ENCODE data around the gene ARHGEF10L.

Gene ARHGEF10L

DNA sequence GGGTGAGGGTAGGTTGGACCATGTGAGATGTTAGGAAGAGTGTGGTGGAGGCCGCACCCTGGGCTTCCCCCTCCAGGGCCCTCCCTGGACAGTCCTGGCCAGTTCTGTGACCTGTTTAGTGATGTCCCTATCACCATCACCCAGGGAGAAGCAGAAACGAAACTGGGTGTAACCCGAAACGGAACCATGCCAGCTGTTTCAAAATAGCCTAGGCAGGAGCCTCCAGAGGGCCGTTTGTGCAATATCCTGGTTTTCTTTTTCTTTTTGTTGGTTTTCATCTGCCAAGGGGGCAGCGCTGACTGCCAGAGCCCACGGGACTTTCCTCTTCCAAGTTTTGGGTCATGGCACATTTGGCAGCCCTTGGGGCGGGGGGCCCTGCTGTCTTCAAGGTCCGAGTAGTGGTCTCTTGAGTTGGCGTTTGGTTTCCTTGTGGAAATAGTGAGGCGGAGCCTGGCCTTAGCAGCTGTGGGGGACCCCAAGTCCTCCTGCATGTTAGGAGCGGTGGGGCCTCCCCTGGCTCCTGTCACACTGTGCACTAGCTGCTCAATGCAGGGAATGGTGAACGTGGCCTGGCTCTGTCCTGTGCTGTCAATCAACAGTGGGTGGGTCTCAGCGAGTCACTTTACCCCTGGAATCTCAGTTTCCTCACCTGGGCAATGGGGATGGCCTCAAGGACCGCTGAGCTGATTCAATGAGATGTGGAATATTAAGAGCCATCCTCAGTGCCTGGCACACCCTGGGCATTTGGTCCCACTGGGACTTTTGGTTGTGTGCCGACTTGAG, 90.7 kb downstream of the ARHGEF10L start:
- H2AFZ ChIP-seq (ENCODE audit: low read length, unreplicated experiment): no peak overlapping the region
- no peaks in the 10 kb centered on the region for H3K79me2 ChIP-seq (ENCODE audit: control insufficient read depth, insufficient read depth, low read length, unreplicated experiment)
- H3K4me3 ChIP-seq (ENCODE audit: low read depth, low read length): no peak overlapping the region
- H3K4me1 ChIP-seq (ENCODE audit: control insufficient read depth, insufficient read depth, low read length, unreplicated experiment): peaks cover 53% of the 10 kb centered on the region
- H3K27ac ChIP-seq (ENCODE audit: low read depth, low read length): peak overlapping the region; percentile 74
- H3K27me3 ChIP-seq (ENCODE audit: insufficient read depth, low read length): no peaks in the 10 kb centered on the region
- H3K36me3 ChIP-seq (ENCODE audit: insufficient read depth, low read length): no peaks in the 10 kb centered on the region

GRCh38 chr1:17630986-17631385, 91.5 kb downstream of the ARHGEF10L start:
- Histone ChIP-seq H3K36me3 (ENCODE audit: insufficient read depth, low read length) (no peaks in the 10 kb centered on the region), H3K27me3 (ENCODE audit: insufficient read depth, low read length) (no peaks in the 10 kb centered on the region), H3K4me3 (ENCODE audit: low read depth, low read length) (no peak overlapping the region)

DNA sequence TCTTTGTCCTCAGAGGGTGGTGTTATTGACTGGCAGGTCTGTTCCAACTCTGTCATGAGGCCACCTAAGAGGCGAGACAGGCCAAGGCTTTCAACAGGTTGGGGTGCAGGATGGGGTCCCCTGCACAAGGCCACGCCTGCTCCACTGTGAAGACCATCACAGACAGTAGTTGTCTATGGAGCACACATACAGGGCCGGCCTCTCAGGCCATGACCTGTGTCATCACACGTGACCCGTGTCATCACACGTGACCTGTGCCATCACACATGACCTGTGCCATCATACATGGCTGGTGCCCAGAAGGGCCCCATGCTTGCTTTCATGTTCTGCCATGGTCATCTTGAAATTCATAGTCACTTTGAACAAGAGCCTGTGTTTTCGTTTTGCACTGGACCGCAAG, 91.9 kb downstream of the ARHGEF10L start:
- no peak overlapping the region for H3K4me3 ChIP-seq (ENCODE audit: low read depth, low read length)
- H3K27me3 ChIP-seq (ENCODE audit: insufficient read depth, low read length): no peaks in the 10 kb centered on the region
- peaks cover 53% of the 10 kb centered on the region for H3K4me1 ChIP-seq (ENCODE audit: control insufficient read depth, insufficient read depth, low read length, unreplicated experiment)
- no peaks in the 10 kb centered on the region for H3K79me2 ChIP-seq (ENCODE audit: control insufficient read depth, insufficient read depth, low read length, unreplicated experiment)
- H3K36me3 ChIP-seq (ENCODE audit: insufficient read depth, low read length): no peaks in the 10 kb centered on the region
- H3K27ac ChIP-seq (ENCODE audit: low read depth, low read length): no peak overlapping the region
- no peak overlapping the region for H2AFZ ChIP-seq (ENCODE audit: low read length, unreplicated experiment)

More at GRCh38 chr1:17630986-17631385, 91.5 kb downstream of the ARHGEF10L start:
- Histone ChIP-seq H2AFZ (ENCODE audit: low read length, unreplicated experiment) (no peak overlapping the region), H3K79me2 (ENCODE audit: control insufficient read depth, insufficient read depth, low read length, unreplicated experiment) (no peaks in the 10 kb centered on the region), H3K27ac (ENCODE audit: low read depth, low read length) (peak overlapping the region; percentile 74), H3K4me1 (ENCODE audit: control insufficient read depth, insufficient read depth, low read length, unreplicated experiment) (peaks cover 50% of the 10 kb centered on the region)

- Histone ChIP-seq H3K27me3 (ENCODE audit: insufficient read depth, low read length) (no peaks in the 10 kb centered on the region), H3K4me1 (ENCODE audit: control insufficient read depth, insufficient read depth, low read length, unreplicated experiment) (peaks cover 58% of the 10 kb centered on the region), H3K4me3 (ENCODE audit: low read depth, low read length) (no peak overlapping the region), H3K27ac (ENCODE audit: low read depth, low read length) (peak overlapping the region; percentile 94), H2AFZ (ENCODE audit: low read length, unreplicated experiment) (no peak overlapping the region), H3K36me3 (ENCODE audit: insufficient read depth, low read length) (no peaks in the 10 kb centered on the region), H3K79me2 (ENCODE audit: control insufficient read depth, insufficient read depth, low read length, unreplicated experiment) (no peaks in the 10 kb centered on the region)
Observed at GRCh38 chr1:17632106-17632505, 92.6 kb downstream of the ARHGEF10L start.

DNA sequence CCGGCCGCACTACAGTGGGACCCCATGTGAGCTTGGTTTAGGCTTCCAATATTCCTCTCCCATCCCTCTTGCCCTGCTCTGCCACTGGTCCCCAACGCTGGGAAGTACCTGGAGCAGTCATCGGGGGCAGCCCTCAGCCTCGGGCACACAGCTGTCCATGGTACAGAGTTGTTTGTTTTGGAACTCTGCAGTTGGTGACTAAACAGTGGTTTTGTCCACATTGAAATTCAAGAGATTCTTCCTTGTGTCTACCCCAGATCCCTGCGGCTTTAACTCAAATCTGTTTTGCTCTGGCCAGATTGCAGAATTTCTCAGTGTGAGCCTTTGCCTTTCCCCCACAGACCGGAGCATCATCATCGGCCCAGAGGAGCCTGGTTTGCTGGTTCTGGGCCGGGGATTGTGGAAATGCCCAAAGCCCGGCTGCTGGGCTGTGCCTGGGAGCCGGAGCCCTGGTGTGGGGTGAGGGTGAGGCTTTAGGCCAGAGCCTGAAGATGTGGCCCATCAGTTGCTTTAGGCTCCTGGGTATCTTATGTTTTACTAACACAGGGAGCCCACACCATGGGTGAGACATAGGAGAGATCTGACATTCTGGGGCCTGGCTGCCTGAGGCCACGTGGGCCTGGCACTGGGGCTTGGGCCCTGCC, 93.2 kb downstream of the ARHGEF10L start:
- H3K4me3 ChIP-seq (ENCODE audit: low read depth, low read length): no peak overlapping the region
- no peaks in the 10 kb centered on the region for H3K79me2 ChIP-seq (ENCODE audit: control insufficient read depth, insufficient read depth, low read length, unreplicated experiment)
- no peaks in the 10 kb centered on the region for H3K27me3 ChIP-seq (ENCODE audit: insufficient read depth, low read length)
- H2AFZ ChIP-seq (ENCODE audit: low read length, unreplicated experiment): peak overlapping the region; percentile 2
- H3K36me3 ChIP-seq (ENCODE audit: insufficient read depth, low read length): no peaks in the 10 kb centered on the region
- peaks cover 58% of the 10 kb centered on the region for H3K4me1 ChIP-seq (ENCODE audit: control insufficient read depth, insufficient read depth, low read length, unreplicated experiment)
- peak overlapping the region; percentile 94 for H3K27ac ChIP-seq (ENCODE audit: low read depth, low read length)

DNA sequence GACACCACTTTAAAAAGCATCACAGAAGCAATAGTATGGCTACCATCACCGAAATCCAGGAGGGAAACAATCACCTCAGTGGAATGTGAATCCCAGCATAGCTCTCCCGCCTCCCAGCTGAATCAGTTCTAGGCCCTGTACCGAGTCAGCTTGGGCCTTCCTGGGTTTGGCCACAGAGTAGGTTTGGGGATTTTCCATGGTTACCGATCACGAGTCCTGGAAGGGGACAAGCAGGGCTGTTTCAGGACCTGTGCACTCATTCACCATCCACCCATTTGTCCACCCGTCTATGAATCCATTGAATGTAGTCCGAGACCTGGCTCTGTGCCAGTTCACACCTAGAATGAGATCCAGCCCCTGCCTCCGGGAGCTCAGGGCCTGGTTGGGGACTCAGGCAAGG, 94.2 kb downstream of the ARHGEF10L start:
- H3K27me3 ChIP-seq (ENCODE audit: insufficient read depth, low read length): no peaks in the 10 kb centered on the region
- H3K36me3 ChIP-seq (ENCODE audit: insufficient read depth, low read length): no peaks in the 10 kb centered on the region
- H3K79me2 ChIP-seq (ENCODE audit: control insufficient read depth, insufficient read depth, low read length, unreplicated experiment): no peaks in the 10 kb centered on the region
- no peak overlapping the region for H2AFZ ChIP-seq (ENCODE audit: low read length, unreplicated experiment)
- peaks cover 58% of the 10 kb centered on the region for H3K4me1 ChIP-seq (ENCODE audit: control insufficient read depth, insufficient read depth, low read length, unreplicated experiment)
- H3K27ac ChIP-seq (ENCODE audit: low read depth, low read length): peak overlapping the region; percentile 94
- H3K4me3 ChIP-seq (ENCODE audit: low read depth, low read length): no peak overlapping the region; the same call in 1 of the 2 replicates

GRCh38 chr1:17635276-17635675, 95.8 kb downstream of the ARHGEF10L start:
- Histone ChIP-seq H3K79me2 (ENCODE audit: control insufficient read depth, insufficient read depth, low read length, unreplicated experiment) (no peaks in the 10 kb centered on the region), H3K36me3 (ENCODE audit: insufficient read depth, low read length) (no peaks in the 10 kb centered on the region), H3K4me3 (ENCODE audit: low read depth, low read length) (no peak overlapping the region), H2AFZ (ENCODE audit: low read length, unreplicated experiment) (no peak overlapping the region), H3K27ac (ENCODE audit: low read depth, low read length) (no peak overlapping the region), H3K4me1 (ENCODE audit: control insufficient read depth, insufficient read depth, low read length, unreplicated experiment) (peaks cover 48% of the 10 kb centered on the region), H3K27me3 (ENCODE audit: insufficient read depth, low read length) (no peaks in the 10 kb centered on the region)

- H3K4me1 ChIP-seq (ENCODE audit: control insufficient read depth, insufficient read depth, low read length, unreplicated experiment): peaks cover 43% of the 10 kb centered on the region
- H3K27me3 ChIP-seq (ENCODE audit: insufficient read depth, low read length): no peaks in the 10 kb centered on the region
- H2AFZ ChIP-seq (ENCODE audit: low read length, unreplicated experiment): no peak overlapping the region
- H3K4me3 ChIP-seq (ENCODE audit: low read depth, low read length): no peak overlapping the region
- no peak overlapping the region for H3K27ac ChIP-seq (ENCODE audit: low read depth, low read length)
- H3K79me2 ChIP-seq (ENCODE audit: control insufficient read depth, insufficient read depth, low read length, unreplicated experiment): no peaks in the 10 kb centered on the region
- no peaks in the 10 kb centered on the region for H3K36me3 ChIP-seq (ENCODE audit: insufficient read depth, low read length)
Observed at GRCh38 chr1:17635811-17636210, 96.3 kb downstream of the ARHGEF10L start.

DNA sequence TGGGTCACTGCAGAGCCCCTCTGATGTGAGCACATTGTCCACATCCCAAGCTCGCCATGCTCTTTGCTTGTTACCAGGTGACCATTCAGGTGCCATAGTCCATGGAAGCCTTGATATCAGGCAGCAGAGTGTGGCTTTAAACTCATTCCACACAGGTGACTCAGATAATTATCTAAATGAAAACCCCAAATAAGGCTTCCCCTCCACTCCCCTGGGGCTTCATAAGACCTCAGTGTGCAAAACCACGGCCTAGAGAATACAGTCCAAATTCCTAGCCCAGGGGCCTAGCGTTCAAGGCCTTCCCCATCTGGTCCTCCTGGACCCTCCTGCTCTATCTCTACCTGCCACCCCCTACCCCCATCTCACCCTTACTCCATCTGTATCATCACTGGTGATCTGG, 97.1 kb downstream of the ARHGEF10L start:
- H3K36me3 ChIP-seq (ENCODE audit: insufficient read depth, low read length): no peaks in the 10 kb centered on the region

GRCh38 chr1:17637055-17637454, 97.6 kb downstream of the ARHGEF10L start:
- Histone ChIP-seq H3K36me3 (ENCODE audit: insufficient read depth, low read length) (no peaks in the 10 kb centered on the region), H3K27ac (ENCODE audit: low read depth, low read length) (no peak overlapping the region), H3K27me3 (ENCODE audit: insufficient read depth, low read length) (no peaks in the 10 kb centered on the region), H3K4me1 (ENCODE audit: control insufficient read depth, insufficient read depth, low read length, unreplicated experiment) (peaks cover 32% of the 10 kb centered on the region), H3K4me3 (ENCODE audit: low read depth, low read length) (no peak overlapping the region), H2AFZ (ENCODE audit: low read length, unreplicated experiment) (no peak overlapping the region), H3K79me2 (ENCODE audit: control insufficient read depth, insufficient read depth, low read length, unreplicated experiment) (no peaks in the 10 kb centered on the region)

More for the DNA sequence above, 97.1 kb downstream of the ARHGEF10L start:
- H3K4me1 ChIP-seq (ENCODE audit: control insufficient read depth, insufficient read depth, low read length, unreplicated experiment): peaks cover 35% of the 10 kb centered on the region
- no peaks in the 10 kb centered on the region for H3K79me2 ChIP-seq (ENCODE audit: control insufficient read depth, insufficient read depth, low read length, unreplicated experiment)
- H2AFZ ChIP-seq (ENCODE audit: low read length, unreplicated experiment): no peak overlapping the region
- H3K4me3 ChIP-seq (ENCODE audit: low read depth, low read length): no peak overlapping the region
- H3K27ac ChIP-seq (ENCODE audit: low read depth, low read length): no peak overlapping the region
- no peaks in the 10 kb centered on the region for H3K27me3 ChIP-seq (ENCODE audit: insufficient read depth, low read length)

Data from ACC112 (cell line).